GM23248 (cell line): Measurements from ENCODE around the gene SLC12A3.

ENCODE experiments used
- EZH2 ChIP-seq: fragments of 200-600 bp; sonication (generic); IDR thresholded peaks from 2 replicates; pipeline ENCODE4 v1.6.1; 2018; ENCODE audit warnings: antibody characterized with exemption, mild to moderate bottlenecking; ENCODE audit not compliant: insufficient read depth, poor library complexity, severe bottlenecking
- EZH2phosphoT487 ChIP-seq: fragments of 200-600 bp; sonication (generic); IDR thresholded peaks from 2 replicates; pipeline ENCODE4 v1.6.1; 2018; ENCODE audit warnings: antibody characterized with exemption, moderate library complexity, mild to moderate bottlenecking, low read depth; ENCODE audit not compliant: insufficient read depth

- TF ChIP-seq EZH2: no peak
- TF ChIP-seq EZH2phosphoT487: no peak
These were observed 33.8 kb downstream of the SLC12A3 start for GRCh38 chr16:56898847-56899246.
